Embryonic facial prominence (tissue), 1 donor: ENCODE results near the gene LILRB5.
"Not testable (repeated sequence)": the region's sequence is repeated elsewhere in the genome, so short reads cannot be mapped to it uniquely, and the experiment has no call there.

Experiments
- DNase-seq: peaks from one replicate; pipeline ENCODE4 v3.0.0-alpha.2; 2016; ENCODE audit errors: extremely low spot score

The LILRB5 gene

DNA sequence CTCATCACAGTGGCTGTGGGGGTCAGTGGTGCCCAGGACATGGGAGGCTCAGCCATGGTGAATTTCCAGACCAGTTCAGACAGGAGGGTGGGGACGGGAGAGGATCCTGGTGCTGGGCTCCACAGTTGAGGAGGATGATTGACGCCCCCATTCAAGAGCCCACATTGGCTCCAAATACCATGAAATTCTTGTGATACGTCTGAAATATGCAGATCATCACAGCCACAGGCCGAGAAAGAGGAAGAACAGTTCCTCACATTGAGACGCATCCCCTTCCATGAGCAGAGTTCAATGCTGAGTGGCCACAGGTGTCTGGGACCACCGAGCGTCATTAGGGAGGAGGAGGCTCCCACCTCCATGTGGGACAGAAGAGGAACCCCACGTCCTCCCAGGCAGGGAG, 13.3 kb downstream of the LILRB5 start:
- not testable (repeated sequence) for DNase-seq

DNA sequence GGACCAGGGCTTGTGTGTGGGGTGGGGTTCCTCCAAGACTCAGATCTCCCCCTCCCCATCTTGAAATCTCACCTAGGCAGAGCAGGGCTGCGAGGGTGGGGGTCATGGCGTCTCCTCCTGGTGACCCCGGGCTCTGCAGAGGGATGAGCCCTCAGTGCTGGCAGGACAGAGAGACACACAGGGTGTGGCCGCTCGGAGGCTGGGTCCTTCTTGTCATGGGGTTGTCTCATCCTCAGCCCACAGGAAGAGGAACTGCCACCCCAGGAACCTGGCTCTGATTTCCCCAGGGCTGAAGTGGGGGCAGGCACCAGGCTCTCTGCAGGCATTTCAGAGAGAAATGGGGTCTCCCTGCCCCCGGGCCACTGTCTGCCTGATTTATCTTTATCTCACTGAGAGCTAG, 14.4 kb downstream of the LILRB5 start, which contains the start of gene LILRA6:
Gene LILRA6, minus strand, starts transcription at position 145 of the 400 bp plus-strand sequence.
- DNase-seq, result not testable (repeated sequence)

DNA sequence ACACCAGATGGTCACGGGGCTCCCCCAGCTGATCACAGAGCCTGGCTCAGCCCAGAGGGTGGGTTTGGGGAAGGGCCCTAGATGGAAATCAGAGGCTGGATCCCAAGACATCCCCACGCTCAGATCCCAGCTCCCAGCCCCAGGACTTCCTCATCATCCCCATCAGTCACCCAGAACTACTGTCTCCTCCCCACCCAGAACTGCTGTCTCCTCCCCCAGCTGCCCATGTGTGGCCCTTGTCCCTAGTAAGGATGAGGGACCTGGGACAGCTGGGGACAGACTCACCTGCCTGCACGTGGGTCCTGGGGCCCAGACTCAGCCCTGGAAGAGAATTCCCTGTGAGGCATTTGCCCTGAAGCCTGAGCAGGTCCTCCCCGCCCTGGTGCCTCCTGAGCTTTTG, 14.8 kb downstream of the LILRB5 start:
- DNase-seq, result not testable (repeated sequence)

DNA sequence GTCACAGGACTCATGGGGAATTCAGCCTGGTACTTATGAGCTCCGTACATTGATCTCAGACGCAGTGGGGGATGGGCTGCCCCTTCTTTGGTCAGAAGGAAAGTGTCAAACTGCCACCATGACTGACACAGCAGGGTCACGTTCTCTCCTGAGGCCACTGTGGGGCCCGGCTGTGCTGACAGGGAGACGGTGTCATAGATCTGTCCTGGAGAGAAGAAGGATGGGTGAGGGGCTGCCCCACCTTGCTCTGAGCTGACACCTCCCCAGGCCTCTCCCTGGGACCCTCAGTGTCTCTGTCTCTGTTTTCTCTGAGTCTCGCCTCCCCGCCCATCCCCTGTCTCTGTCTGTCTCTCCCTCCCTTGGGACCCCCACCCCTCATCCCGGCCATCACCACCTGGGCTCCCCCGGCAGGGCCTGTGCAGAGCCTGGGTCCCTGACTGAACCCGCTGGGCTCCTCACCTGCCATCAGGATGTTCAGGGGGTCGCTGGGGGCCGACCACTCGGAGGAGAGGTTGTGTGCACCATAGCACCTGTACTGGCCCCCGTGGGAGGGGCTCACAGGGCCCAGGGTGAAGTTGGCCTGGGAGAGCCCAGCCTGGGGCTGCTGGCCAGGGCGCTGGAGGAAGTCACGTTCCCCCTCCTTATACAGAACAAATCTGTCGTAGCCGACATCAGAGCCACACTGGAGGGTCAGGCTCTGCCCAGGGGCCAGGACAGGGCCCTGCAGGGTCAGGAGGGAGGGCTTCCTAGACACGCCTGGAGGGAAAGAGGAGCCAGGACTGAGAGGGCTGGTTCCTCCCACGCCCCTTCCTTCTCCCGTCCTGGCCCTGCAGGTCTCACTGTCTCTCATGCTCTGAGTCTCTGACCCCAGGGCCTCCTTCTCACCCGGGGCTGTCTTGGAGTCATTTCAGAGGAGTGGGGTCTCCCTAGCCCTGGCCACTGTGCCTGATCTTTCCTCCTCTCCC, 16.4 kb downstream of the LILRB5 start:
- not testable (repeated sequence) for DNase-seq

GRCh38 chr19:54239491-54240371, 17.3 kb downstream of the LILRB5 start:
- DNase-seq, result not testable (repeated sequence)

DNA sequence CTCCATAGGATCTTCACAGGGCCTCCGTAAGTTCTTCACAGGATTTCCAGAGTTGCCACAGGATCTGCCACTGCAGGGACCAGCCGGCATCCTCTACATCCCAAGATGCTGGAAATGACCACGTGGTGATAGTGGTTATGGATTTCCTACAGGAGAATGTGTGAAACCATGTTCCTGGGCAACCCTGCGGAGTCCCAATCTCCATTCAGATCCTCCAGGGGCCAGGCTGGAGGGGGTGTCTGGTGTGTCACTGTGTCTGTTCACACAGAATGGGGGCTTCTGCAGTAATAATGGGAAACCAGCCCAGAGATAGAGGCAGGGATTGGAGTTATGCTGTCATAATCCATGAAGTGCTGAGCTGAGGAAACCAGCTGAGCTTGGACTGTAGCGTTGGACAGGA, 23.1 kb downstream of the LILRB5 start:
- DNase-seq, result no peak

DNA sequence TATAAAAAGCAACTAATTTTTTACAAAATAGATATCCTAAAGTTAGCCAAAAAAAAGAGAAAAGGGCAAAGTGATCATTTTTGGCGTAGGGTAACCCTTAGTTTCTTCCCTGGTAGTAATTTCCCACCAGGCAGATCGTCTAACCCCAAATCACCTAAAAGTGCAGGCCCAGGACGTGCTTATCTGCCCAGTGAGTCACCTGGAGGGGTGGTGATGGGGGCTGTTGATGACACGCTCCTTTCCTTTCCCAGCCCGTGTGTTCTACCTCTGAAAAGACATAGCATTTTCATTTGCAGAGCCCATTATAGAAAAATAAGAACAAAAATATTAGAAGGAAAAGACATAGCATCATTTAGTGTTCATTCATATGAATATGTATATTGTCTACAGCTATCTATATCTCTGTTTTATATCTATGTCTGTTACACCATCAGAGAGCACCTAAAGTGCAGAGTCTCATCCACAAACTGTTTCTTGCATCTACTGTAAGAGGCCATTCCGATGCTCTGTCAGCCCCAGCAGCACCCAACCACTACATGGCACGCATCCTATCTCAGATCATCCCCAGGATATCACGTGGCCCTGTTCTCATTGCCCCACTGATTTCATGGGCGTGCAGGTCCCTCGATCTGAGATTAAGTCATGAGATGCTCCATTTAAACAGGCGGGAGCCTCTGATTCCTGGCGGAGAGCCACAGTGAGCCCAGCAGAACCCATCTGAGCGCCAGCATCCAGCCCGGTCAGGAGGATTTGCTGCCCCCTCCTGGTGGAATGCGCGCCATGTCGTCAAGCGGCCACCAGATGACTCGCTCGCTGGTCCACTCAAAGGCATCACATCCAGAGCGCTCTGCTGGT, 25.8 kb downstream of the LILRB5 start:
- DNase-seq, result no peak

- DNase-seq, result no peak
These were observed 27.0 kb downstream of the LILRB5 start for GRCh38 chr19:54230031-54230430.

GRCh38 chr19:54229146-54229545, 27.9 kb downstream of the LILRB5 start:
- DNase-seq, result no peak

- not testable (repeated sequence) for DNase-seq
These were observed 32.5 kb downstream of the LILRB5 start for GRCh38 chr19:54224619-54225018.

GRCh38 chr19:54223937-54224281, 33.2 kb downstream of the LILRB5 start:
- DNase-seq, result not testable (repeated sequence)

DNA sequence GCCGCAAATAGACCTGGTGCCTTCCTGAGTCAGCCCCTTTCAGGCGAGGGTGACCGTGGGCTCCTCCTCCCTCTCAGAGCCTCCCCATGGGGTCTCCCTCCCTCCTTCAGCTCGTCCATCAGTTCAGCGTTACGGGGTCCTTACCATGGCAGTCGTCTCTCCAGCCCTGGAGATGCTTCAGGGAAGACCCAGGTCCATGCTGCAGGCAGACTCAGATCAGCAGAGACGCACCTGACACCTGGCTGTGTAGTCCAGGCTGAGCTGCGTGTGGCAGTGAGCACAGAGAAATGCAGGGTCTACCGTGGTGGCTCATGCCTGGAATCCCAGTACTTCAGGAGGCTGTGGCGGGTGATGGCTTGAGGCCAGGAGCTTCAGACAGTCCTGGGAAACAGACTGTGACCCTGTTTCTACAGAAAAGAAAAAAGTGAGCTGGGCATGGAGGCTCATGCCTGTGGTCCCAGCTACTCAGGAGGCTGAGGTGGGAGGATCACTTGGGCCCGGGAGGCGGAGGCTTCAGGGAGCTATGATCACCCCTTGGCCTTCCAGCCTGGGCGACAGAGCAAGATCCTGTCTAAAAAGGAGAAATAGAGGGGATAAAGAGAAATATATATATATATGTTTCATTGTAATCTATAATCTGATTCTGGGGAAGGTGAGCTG, 33.7 kb downstream of the LILRB5 start:
- DNase-seq, result not testable (repeated sequence)

DNA sequence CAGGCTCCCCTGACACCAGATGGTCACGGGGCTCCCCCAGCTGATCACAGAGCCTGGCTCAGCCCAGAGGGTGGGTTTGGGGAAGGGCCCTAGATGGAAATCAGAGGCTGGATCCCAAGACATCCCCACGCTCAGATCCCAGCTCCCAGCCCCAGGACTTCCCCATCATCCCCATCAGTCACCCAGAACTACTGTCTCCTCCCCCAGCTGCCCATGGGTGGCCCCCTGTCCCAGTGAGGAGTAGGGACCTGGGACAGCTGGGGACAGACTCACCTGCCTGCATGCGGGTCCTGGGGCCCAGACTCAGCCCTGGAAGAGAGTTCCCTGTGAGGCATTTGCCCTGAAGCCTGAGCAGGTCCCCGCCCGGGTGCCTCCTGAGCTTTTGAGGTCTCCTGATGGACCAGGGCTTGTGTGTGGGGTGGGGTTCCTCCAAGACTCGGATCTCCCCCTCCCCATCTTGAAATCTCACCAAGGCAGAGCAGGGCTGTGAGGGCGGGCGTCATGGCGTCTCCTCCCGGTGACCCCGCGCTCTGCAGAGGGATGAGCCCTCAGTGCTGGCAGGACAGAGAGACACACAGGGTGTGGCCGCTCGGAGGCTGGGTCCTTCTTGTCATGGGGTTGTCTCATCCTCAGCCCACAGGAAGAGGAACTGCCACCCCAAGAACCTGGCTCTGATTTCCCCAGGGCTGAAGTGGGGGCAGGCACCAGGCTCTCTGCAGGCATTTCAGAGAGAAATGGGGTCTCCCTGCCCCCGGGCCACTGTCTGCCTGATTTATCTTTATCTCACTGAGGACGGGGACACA, 34.4 kb downstream of the LILRB5 start, which contains the start of gene LILRB3:
Gene LILRB3, minus strand, starts transcription at position 534 of the 803 bp plus-strand sequence. Its CDS starts 31 bp downstream, at position 503.
- not testable (repeated sequence) for DNase-seq

DNA sequence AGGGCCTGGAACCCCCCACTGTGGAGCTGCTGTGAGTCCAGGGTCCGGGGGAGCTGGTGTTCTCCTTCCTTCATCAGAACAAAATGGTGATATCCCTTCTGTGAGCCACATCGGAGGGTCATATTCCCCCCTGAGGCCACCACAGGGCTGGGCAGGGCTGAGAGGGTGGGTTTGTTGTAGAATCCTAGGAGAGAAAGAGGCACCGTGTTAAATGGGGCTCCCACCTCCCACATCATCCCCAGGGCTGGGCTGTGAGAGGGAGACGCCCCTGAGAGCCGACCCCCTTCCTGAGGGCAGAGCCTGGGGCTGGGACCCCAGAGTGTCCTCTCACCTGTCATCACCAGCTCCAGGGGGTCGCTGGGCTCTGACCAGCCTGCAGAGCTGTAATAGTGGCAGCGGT, 35.1 kb downstream of the LILRB5 start:
- not testable (repeated sequence) for DNase-seq

- not testable (repeated sequence) for DNase-seq
These were observed 37.4 kb downstream of the LILRB5 start for GRCh38 chr19:54219702-54220101.

GRCh38 chr19:54218960-54219661, 38.0 kb downstream of the LILRB5 start:
- DNase-seq, result no peak

DNA sequence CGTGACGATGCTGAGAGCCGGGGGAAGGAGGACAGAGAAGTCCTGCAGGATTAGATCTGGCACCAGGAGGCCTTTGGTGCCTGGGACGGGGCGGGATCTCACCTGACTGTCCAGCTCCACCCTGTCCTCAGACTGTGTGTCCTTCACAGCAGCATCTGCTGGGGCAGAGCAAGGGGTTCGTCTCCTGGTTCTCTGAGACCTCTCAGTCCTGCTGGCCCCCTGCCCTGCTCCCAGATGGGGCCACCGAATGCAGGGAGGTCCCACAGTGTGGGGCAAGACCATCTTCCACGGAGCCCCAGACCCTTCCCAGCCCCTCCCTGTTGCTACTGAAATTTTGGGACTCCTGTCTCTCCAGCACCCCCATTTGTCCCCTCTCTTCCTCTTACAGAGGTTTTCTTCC, 38.8 kb downstream of the LILRB5 start:
- no peak for DNase-seq

GRCh38 chr19:54217517-54218247, 39.4 kb downstream of the LILRB5 start:
- DNase-seq, result not testable (repeated sequence)
